ENCODE measurements around the gene TRAF3IP3.

TRAF3IP3 gene

GRCh38 chr1:209803568-209803967 lies 47.7 kb downstream of the TRAF3IP3 start:
- DNase-seq: no peak

- DNase-seq: no peak
Measured at GRCh38 chr1:209805341-209805781, 49.5 kb downstream of the TRAF3IP3 start.

- DNase-seq: peak; percentile 73
Measured at GRCh38 chr1:209805875-209806760, 50.3 kb downstream of the TRAF3IP3 start, which contains the start of gene IRF6. IRF6 (minus strand) TSS chr1:209806142; CDS start chr1:209801413, 4,729 bp downstream.

- no peak for DNase-seq
Measured at GRCh38 chr1:209807509-209807908, 51.7 kb downstream of the TRAF3IP3 start.

GRCh38 chr1:209808059-209808581 lies 52.3 kb downstream of the TRAF3IP3 start:
- DNase-seq: peak; percentile 94

GRCh38 chr1:209809611-209810010 lies 53.8 kb downstream of the TRAF3IP3 start:
- no peak for DNase-seq

GRCh38 chr1:209810783-209811182 lies 54.9 kb downstream of the TRAF3IP3 start:
- DNase-seq: no peak

- no peak for DNase-seq
Measured at GRCh38 chr1:209813902-209814301, 58.0 kb downstream of the TRAF3IP3 start.

GRCh38 chr1:209815490-209815889 lies 59.6 kb downstream of the TRAF3IP3 start:
- DNase-seq: no peak

- DNase-seq: no peak
Measured at GRCh38 chr1:209815931-209816341, 60.1 kb downstream of the TRAF3IP3 start.

GRCh38 chr1:209816923-209817322 lies 61.1 kb downstream of the TRAF3IP3 start:
- DNase-seq: no peak

GRCh38 chr1:209817691-209818090 lies 61.8 kb downstream of the TRAF3IP3 start:
- no peak for DNase-seq

GRCh38 chr1:209819058-209819457 lies 63.2 kb downstream of the TRAF3IP3 start:
- no peak for DNase-seq

- no peak for DNase-seq
Measured at GRCh38 chr1:209820986-209821385, 65.1 kb downstream of the TRAF3IP3 start.

GRCh38 chr1:209822706-209823105 lies 66.9 kb downstream of the TRAF3IP3 start:
- no peak for DNase-seq

GRCh38 chr1:209823143-209824041 lies 67.5 kb downstream of the TRAF3IP3 start:
- peak; percentile 88 for DNase-seq

GRCh38 chr1:209825591-209826434 lies 70.0 kb downstream of the TRAF3IP3 start:
- DNase-seq: no peak

- DNase-seq: peak; percentile 97
Measured at GRCh38 chr1:209827384-209828262, 71.8 kb downstream of the TRAF3IP3 start, which contains the start of gene UTP25. UTP25 (plus strand) TSS chr1:209827972; CDS start chr1:209828064, 92 bp downstream.

GRCh38 chr1:209829716-209830115 lies 73.9 kb downstream of the TRAF3IP3 start:
- no peak for DNase-seq

GRCh38 chr1:209830722-209831121 lies 74.9 kb downstream of the TRAF3IP3 start:
- DNase-seq: no peak

GRCh38 chr1:209831615-209832014 lies 75.8 kb downstream of the TRAF3IP3 start:
- peak; percentile 85 for DNase-seq

Data from fibroblast of skin of right biceps (primary cell).